HG03575 (cell line): ENCODE results near the gene BMF.
"Not testable (repeated sequence)": the region's sequence is repeated elsewhere in the genome, so short reads cannot be mapped to it uniquely, and the experiment has no call there.

Experiments
- ATAC-seq: cut with Tn5 transposase; IDR thresholded peaks from one replicate; pipeline ENCODE4 v1.9.1; 2021; ENCODE audit not compliant: unreplicated experiment, insufficient number of reproducible peaks, low FRiP score; ENCODE audit errors: extremely low read depth

The BMF gene

DNA sequence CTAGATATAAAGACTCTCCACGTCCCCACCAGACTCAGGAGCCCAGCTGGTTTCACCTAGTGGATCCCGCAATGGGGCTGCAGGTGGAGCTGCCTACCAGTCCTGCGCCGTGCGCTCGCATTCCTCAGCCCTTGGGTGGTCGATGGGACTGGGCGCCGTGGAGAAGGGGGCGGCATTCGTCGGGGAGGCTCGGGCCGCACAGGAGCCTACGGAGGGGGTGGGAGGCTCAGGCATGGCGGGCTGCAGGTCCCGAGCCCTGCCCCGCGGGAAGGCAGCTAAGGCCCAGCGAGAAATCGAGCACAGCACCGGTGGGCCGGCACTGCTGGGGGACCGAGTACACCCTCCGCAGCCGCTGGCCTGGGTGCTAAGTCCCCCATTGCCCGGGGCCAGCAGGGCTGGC, 34.0 kb downstream of the BMF start:
- ATAC-seq, result not testable (repeated sequence)

- ATAC-seq, result not testable (repeated sequence)
Measured at GRCh38 chr15:40073716-40074490, 34.8 kb downstream of the BMF start.

- ATAC-seq, result no peak
Measured at GRCh38 chr15:40072216-40072990, 36.3 kb downstream of the BMF start.

DNA sequence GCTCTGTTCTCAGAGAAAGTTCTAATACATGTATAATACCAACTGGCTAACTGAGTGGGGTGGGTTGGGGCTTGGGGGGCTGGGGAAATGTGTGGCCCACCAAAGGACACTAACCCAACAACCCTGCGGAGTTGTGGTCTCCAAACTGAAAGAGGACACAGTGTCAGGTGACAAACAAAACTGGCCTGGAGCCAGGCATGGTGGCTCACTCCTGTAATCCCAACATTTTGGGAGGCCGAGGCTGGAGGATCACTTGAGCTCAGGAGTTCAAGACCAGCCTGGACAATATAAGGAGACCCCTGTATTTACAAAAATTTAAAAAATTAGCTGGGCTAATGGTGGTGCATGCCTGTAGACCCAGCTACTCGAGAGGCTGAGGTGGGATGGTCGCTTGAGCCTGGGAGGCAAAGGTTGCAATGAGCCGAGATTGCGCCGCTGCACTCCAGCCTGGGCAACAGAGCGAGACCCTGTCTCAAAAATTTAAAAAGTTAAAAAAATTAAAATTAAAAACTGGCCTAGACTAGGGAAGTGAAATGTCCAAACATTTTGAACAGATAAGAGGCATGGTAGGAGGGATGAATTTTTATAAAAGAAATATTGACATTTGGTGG, 38.0 kb downstream of the BMF start:
- no peak for ATAC-seq

- ATAC-seq, result no peak
Measured at GRCh38 chr15:40070166-40070557, 38.5 kb downstream of the BMF start.

GRCh38 chr15:40069178-40070165, 39.2 kb downstream of the BMF start:
- ATAC-seq, result no peak

DNA sequence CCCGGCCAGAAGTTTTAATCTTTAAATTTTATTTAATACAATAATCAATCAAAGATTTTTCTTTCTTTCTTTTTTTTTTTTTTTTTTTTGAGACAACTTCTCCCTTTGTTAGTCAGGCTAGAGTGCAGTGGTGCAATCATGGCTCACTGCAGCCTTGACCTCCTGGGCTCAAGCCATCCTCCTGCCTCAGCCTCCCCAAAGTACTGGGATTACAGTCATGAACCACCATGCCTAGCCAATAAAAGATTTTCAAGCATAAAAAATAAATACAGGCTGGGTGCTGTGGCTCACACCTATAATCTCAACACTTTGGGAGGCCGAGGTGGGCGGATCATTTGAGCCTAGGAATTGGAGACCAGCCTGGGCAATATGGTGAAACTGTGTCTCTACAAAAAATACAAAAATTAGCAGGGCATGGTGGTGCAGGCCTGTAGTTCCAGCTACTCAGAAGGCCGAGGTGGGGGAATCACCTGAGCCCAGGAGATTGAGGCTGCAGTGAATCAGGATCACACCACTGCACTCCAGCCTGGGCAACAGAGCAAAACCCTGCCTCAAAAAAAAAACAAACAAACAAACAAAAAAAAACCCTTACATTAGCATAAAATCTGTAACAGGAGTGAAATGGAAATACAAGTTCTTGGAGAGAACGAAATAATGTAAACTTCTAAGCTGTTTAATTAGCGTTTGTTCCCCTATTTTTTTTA, 40.6 kb downstream of the BMF start:
- no peak for ATAC-seq

GRCh38 chr15:40066589-40066988, 42.1 kb downstream of the BMF start:
- no peak for ATAC-seq

DNA sequence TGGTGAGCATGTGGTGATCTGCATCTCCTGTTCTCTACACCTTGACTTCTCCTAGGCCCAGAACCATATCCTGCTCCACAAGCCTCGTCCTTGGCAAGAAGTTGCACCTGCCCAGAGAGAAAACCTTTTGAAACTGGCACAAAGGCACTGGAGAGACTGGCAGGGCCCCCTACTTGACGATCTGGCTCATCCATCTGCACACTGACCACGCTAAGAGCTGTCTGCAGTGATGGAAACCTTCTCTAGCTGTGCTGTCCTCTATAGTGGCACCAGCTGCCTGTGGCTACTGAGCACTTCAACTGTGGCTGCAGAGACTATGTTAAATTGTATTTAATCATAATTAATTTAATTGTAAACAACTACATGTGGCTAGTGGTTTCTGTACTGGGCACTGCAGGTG, 43.5 kb downstream of the BMF start:
- no peak for ATAC-seq

- no peak for ATAC-seq
Measured at GRCh38 chr15:40064231-40064894, 44.3 kb downstream of the BMF start.

- no peak for ATAC-seq
Measured at GRCh38 chr15:40063563-40064011, 45.1 kb downstream of the BMF start.

DNA sequence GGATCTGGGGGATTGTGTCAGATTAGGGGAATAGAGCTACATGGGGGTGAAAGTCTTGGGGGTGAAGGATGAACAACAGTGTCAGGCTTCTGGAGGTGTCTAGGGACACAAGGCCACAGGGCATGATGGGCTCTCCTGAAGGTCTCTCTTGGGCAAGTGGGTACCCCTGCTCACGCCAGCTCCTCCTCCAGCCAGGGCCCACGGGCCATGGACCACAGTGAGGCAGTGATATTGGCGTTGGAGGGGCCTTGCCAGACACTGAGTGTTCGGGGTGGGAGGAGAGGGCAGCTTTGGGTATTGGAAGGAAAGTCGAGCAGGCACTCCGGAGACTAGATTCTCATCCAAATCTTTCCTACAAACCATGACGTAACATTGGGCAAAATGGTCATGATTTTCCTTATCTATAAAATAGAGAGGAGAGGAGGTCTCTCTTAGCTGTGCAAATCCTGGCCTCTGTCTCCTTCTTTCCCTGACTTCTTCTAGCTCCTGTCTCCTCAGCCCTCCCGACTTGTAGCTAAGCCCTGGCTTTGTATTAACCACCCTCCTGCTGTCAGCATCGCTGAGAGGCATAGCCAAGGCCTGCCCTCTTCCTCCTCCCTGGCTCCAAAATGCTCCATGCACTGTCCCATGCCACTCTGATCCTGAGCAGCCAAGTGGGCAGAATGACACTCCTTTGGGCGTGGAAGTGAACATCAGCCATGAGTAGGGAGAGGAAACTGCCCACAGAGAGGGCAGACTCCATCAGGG, 45.7 kb downstream of the BMF start:
- no peak for ATAC-seq

DNA sequence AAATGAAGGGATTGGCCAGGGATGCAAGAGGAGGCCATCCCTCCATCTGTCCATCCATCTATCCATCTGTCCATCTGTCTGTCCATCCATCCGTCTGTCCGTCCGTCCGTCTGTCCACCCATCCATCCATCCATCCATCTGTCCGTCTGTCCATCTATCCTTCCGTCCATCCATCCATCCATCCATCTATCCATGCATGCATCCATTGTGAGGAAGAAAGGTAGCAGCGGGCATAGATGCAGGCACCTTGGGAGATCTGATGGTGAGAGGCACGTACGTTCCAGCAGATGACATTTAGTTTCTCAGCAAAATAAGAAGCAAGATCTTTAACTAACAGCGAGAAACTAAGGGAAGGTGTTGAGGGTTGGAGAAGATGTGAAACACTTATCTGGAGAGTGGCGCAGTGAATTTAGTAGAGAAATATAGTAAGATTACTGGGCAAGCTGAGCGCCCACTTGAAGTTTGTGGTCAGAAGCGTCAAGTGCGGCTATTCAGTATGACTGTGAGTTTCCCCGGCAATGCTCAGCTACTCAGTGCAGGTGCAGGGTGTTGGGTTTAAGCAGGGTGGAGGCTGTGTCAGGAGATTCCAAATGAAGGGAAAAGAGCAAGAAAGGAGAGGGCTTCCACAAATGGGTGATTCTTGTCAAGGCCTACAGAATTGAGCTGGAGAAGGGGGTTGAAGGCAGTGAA, 47.3 kb downstream of the BMF start:
- ATAC-seq, result no peak

GRCh38 chr15:40060236-40060961, 48.3 kb downstream of the BMF start:
- ATAC-seq, result no peak

- ATAC-seq, result no peak
Measured at GRCh38 chr15:40059821-40060220, 48.9 kb downstream of the BMF start.
